SU-DHL-6 (cell line): ENCODE measurements around the gene STK32C.

Experiments
- H2AFZ ChIP-seq: fragments of 200-600 bp; sonication (generic); 2 replicates; pipeline ENCODE4 v1.6.1; 2014; ENCODE audit warnings: low read depth, mild to moderate bottlenecking, moderate library complexity, mixed read lengths, antibody characterized with exemption, low read length; ENCODE audit not compliant: severe bottlenecking
- H3F3A ChIP-seq: fragments of 200-600 bp; shearing (Covaris generic); 2 replicates; pipeline ENCODE4 v1.6.0; 2016; ENCODE audit warnings: antibody characterized with exemption, mild to moderate bottlenecking; ENCODE audit not compliant: insufficient read depth
- H3K27ac ChIP-seq: fragments of 200-600 bp; sonication (generic); 2 replicates; pipeline ENCODE4 v1.5.1; 2016; ENCODE audit warnings: low read depth, mild to moderate bottlenecking, low read length, moderate library complexity, mixed read lengths
- H3K27me3 ChIP-seq: fragments of 200-600 bp; sonication (generic), shearing (Covaris generic); 2 replicates; pipeline ENCODE4 v1.6.0; 2014; ENCODE audit warnings: mild to moderate bottlenecking, low read length
- H3K36me3 ChIP-seq: fragments of 200-600 bp; sonication (generic); 2 replicates; pipeline ENCODE4 v1.6.1; 2014; ENCODE audit warnings: mild to moderate bottlenecking, low read length, mixed read lengths
- H3K4me2 ChIP-seq: fragments of 300-600, 200-600 bp; shearing (Covaris generic), sonication (generic); 2 replicates; pipeline ENCODE4 v1.6.0; 2014; ENCODE audit warnings: low read length, low read depth, mild to moderate bottlenecking; ENCODE audit not compliant: poor library complexity, severe bottlenecking
- H3K4me3 ChIP-seq: fragments of 200-600 bp; sonication (generic); 2 replicates; pipeline ENCODE4 v1.5.1; 2014; ENCODE audit warnings: antibody characterized with exemption, low read length, mild to moderate bottlenecking, mixed read lengths; ENCODE audit not compliant: insufficient read depth, poor library complexity, severe bottlenecking
- H3K79me2 ChIP-seq: fragments of 200-600 bp; sonication (generic); 2 replicates; pipeline ENCODE4 v1.6.1; 2014; ENCODE audit warnings: mild to moderate bottlenecking, low read length, moderate library complexity; ENCODE audit not compliant: insufficient read depth
- H3K9ac ChIP-seq: fragments of 200-600 bp; sonication (generic); 2 replicates; pipeline ENCODE4 v1.7.0; 2014; ENCODE audit warnings: mild to moderate bottlenecking, low read length
- H3K9me2 ChIP-seq: fragments of 200-600 bp; sonication (generic); replicated peaks from 2 replicates; pipeline ENCODE4 v1.6.1; 2014; ENCODE audit warnings: low read length; ENCODE audit not compliant: insufficient read depth
- H3K9me3 ChIP-seq: fragments of 200-600 bp; sonication (generic); 2 replicates; pipeline ENCODE4 v1.6.1; 2014; ENCODE audit warnings: low read length, mixed read lengths; ENCODE audit not compliant: insufficient read depth
- H4K20me1 ChIP-seq: fragments of 200-600 bp; sonication (generic); 2 replicates; pipeline ENCODE4 v1.6.1; 2014; ENCODE audit warnings: low read depth, mild to moderate bottlenecking, antibody characterized with exemption, low read length, moderate library complexity, mixed read lengths
- CTCF ChIP-seq: fragments of 200-600 bp; sonication (generic); IDR thresholded peaks from one replicate; pipeline ENCODE4 v1.5.1; 2017; ENCODE audit warnings: antibody characterized with exemption, mild to moderate bottlenecking, low read length, moderate library complexity; ENCODE audit not compliant: insufficient read depth, poor library complexity, severe bottlenecking
- EZH2phosphoT487 ChIP-seq: fragments of 200-600 bp; sonication (generic), shearing (Covaris generic); conservative IDR thresholded peaks from 2 replicates; pipeline ENCODE4 v1.6.1; 2018; ENCODE audit warnings: mild to moderate bottlenecking, antibody characterized with exemption, low read length, moderate library complexity, mixed read lengths

STK32C gene

GRCh38 chr10:132208462-132209050, 99.2 kb downstream of the STK32C start:
- Histone ChIP-seq H2AFZ (no peak overlapping the region), H3K9me3 (no peaks in the 10 kb centered on the region), H3K27me3 (no peaks in the 10 kb centered on the region), H4K20me1 (no peaks in the 10 kb centered on the region), H3K27ac (no peak overlapping the region), H3K4me2 (no peak overlapping the region), H3K79me2 (no peaks in the 10 kb centered on the region), H3F3A (no peaks in the 10 kb centered on the region), H3K4me3 (no peak overlapping the region), H3K36me3 (no peaks in the 10 kb centered on the region), H3K9me2 (no peaks in the 10 kb centered on the region), H3K9ac (no peak overlapping the region)
- TF ChIP-seq EZH2phosphoT487 (no peak), CTCF (no peak)

GRCh38 chr10:132207536-132208461, 100.0 kb downstream of the STK32C start:
- Histone ChIP-seq H2AFZ (no peak overlapping the region), H3K4me3 (no peak overlapping the region), H3K9ac (no peak overlapping the region), H3K27me3 (no peaks in the 10 kb centered on the region), H3K36me3 (no peaks in the 10 kb centered on the region), H4K20me1 (no peaks in the 10 kb centered on the region), H3K9me2 (no peaks in the 10 kb centered on the region), H3K27ac (no peak overlapping the region), H3F3A (no peaks in the 10 kb centered on the region), H3K4me2 (no peak overlapping the region), H3K79me2 (no peaks in the 10 kb centered on the region), H3K9me3 (no peaks in the 10 kb centered on the region)
- TF ChIP-seq CTCF (no peak), EZH2phosphoT487 (no peak)

- Histone ChIP-seq H2AFZ (no peak overlapping the region), H3K36me3 (no peaks in the 10 kb centered on the region)
- TF ChIP-seq EZH2phosphoT487: no peak
- TF ChIP-seq CTCF: no peak
Observed at GRCh38 chr10:132206806-132207535, 100.8 kb downstream of the STK32C start.

More at GRCh38 chr10:132206806-132207535, 100.8 kb downstream of the STK32C start:
- H3K9me3 ChIP-seq: no peaks in the 10 kb centered on the region
- no peak overlapping the region for H3K27ac ChIP-seq
- H3K4me2 ChIP-seq: no peak overlapping the region
- no peaks in the 10 kb centered on the region for H3F3A ChIP-seq
- no peak overlapping the region for H3K4me3 ChIP-seq
- no peaks in the 10 kb centered on the region for H3K79me2 ChIP-seq
- no peaks in the 10 kb centered on the region for H4K20me1 ChIP-seq
- no peak overlapping the region for H3K9ac ChIP-seq
- no peaks in the 10 kb centered on the region for H3K9me2 ChIP-seq
- H3K27me3 ChIP-seq: no peaks in the 10 kb centered on the region
